GM10847 (cell line): ENCODE measurements around the gene MCM3AP.

Source experiments
- POLR2A ChIP-seq: IDR thresholded peaks from 2 replicates; pipeline ENCODE4 v1.6.1; 2011; ENCODE audit not compliant: insufficient read length; ENCODE audit errors: extremely low read depth

Gene MCM3AP

DNA sequence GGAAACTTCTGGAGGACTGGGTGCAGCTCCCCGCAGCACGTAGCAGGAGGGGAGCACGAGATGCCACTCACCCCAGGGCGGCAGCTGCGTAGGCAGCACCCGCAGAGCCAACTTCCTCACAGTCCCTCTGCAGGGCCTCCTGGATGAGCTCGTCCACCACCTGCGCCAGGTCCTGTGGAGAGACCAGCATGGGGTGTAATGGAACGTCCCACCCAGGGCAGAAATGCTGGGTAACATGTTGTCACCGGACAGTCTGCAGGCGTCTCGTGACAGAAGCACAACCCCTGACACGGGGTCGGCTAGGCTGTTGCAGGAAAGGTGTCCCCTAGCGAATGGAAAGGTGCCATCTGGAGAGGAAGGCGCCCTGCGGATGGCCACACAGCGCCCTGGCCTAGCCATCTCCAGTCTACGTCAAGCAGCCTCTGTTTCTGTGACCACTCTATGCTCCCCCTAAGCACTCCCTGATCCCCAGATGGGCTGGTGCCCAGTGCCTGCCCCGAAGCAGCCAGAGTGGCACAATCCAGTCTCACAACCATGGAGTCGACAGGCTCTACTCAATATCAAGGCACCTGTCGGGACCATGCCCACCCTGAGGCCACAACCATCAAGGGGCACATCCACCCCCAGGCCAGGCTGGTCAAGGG, 21.2 kb downstream of the MCM3AP start:
- TF ChIP-seq POLR2A: no peak

DNA sequence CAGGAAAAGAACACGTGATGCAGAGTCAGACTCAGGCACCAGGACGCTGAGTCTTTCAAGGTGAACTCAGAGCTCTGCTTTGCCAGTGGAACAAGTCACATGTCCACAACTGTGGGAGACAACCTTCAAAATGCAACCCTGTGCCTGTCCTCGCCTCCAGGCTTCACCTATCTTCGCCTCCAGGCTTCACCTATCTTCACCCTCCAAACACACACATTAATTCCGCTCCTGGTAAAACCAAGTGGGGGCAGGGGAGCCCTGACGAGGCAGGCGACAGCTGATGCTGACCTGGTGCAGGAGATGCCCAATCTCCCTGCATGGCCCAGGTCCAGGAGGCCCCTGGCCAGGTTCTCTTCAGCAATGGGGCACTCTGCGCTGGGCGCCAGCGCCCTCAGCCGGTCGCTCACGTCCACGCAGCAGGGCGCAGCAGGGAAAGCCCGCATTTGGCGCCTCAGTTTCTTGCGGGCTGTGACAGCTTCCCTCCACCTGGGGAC, 28.9 kb downstream of the MCM3AP start:
- TF ChIP-seq POLR2A: no peak

DNA sequence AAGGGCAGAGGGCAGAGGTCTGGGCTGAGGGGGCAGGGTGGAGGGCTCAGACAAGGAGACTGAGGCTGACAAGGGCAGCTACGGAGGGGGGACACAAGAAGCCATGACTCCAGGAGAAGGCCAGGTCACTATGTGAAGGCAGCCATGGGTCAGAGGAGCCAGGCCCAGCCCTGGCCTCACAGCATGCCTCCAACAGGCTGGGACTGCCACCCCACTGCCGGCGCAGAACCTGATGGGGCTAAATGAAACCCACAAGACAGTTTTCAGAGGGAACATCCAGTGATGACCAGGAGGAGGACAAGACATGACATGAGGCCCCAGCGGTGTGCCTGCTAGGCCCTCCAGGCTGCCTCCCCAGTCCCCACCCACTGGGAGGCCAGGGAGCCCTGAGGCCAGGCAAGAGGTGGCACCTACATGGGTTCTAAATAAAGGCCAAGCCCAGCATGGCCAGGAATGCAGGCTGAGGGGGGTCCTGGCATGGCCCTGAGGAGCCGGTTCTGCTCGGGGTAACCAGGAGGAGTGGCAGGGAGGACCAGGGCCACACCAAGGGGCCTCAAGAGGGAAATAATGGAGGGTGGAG, 29.6 kb downstream of the MCM3AP start:
- no peak for TF ChIP-seq POLR2A

DNA sequence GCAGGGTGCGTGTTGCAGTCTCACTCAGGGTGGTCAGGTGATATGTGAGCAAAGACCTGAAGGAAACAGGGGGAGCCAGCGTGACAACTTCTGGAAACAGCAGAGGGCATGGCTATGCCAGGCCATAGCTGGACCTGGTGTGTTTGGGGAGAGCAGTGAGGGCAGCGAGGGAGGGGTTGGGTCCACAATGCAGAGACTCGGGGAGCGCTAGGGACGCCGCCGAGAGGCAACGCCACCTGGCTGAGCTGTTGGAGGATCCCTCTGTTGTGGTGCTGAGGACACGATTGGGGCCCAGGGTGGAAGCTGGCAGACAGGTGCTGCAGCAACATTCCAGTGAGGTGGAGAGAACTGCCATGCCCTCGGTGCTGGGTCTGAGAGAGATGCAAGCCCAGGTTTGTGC, 30.2 kb downstream of the MCM3AP start:
- TF ChIP-seq POLR2A: no peak

DNA sequence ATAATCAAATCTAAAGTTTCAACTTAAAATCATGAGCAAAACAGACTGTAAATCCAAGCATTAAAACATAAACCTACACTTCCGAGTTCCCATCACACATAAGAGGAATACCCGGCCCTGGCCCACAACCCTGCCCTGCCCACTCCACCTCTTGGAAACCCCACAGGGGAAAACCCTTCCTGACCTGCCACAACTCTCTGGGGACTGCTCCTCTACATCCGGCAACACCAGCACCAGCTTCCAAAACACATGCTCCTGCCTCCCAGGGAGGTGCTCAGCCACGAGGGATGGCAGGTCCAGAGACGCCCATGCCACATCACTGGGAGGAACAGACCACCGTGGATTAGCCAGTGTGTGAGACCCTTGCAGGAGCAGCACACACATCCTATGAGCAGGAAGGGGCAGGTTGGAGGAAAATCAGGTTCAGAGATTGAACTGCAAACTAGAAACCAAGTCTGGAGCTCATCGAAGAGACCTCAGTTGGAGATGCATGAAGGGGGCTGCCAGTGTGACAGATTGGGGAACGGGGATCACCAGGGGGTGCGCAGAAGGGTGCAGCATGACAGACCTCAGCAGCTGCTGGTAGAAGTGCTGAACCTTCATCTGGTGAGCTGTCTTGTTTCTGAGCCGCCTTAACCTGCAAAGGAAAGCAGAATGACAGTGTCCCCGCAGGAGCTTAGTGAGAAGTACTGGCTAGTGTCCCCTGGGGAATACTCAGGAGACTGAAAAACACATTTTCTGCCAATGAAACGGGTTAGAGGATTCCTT, 31.0 kb downstream of the MCM3AP start:
- TF ChIP-seq POLR2A: no peak

DNA sequence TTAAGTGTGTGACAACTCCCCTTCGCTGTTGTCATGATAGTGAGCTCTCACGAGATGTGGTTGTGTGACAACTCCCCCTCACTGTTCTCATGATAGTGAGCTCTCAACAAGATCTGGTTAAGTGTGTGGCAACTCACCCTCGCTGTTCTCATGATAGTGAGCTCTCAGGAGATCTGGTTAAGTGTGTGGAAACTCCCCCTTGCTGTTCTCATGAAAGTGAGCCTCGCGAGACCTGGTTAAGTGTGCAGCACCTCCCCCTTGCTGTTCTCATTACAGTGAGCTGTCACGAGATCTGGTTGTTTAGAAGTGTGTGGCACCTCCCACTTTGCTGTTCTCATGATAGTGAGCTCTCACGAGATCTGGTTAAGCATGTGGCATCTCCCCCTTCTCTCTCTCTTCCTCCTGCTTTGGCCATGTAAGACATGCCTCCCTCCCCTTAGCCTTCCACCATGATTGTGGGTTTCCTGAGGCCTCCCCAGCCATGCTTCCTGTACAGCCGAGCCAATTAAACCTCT, 31.7 kb downstream of the MCM3AP start:
- no peak for TF ChIP-seq POLR2A

DNA sequence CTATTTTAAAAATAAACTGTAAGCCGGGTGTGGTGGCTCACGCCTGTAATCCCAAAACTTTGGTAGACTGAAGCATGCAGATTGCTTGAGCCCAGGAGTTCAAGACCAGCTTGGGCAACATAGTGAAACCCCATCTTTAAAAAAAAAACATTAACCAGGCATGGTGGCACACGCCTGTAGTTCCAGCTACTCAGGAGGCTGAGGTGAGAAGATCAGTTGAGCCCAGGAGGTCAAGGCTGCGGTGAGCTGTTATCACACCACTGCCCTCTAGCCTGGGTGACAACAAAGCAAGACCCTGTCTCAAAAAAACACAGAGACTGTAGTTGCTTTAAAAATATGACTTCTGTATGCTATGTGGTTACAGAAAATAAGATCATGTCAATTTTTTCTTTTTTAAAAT, 32.6 kb downstream of the MCM3AP start:
- no peak for TF ChIP-seq POLR2A

DNA sequence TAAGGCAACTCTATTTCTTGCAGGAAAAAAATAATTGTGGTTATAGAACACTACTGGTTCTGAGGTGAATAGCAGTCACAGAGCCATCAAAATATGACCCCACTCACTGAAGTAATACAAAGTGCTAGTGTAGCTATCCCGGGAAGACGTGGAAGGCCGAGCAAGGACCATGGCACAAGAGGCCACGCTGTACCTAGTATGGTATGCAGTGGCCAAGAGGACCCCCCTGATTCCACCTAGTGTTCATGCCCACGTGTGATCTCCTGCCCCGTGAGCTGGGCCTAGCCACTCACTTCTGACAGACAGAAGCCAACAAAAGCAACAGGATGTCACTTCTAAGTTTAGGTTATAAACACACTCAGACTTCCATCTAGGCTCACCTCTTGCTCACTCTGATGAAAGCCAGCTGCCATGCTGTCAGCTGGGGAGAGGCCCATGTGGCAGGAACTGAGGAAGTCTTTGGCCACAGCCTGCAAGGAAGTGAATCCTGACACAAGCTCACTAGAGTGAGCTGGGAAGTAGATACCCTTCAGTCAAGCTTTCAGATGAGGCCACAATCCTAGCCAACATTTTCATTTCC, 35.2 kb downstream of the MCM3AP start:
- TF ChIP-seq POLR2A: no peak

DNA sequence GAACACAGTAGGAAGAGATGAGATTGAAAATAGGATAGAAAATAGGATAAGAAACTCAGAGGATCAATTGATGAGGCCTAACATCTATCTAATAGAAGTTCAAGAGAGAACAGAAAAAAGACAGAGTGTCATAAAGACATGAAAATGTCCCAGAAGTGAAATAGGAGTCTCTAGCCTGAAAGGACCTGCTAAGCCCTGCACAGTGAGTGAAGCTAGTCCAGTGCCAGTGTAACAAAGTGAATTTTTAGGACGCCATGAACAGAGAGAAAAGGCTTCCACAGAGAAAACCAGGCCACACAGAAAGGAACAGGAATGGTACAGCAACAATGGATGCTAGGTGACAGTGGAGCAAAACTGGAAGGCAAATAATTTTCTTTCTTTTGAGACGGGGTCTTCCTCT, 36.6 kb downstream of the MCM3AP start:
- no peak for TF ChIP-seq POLR2A

DNA sequence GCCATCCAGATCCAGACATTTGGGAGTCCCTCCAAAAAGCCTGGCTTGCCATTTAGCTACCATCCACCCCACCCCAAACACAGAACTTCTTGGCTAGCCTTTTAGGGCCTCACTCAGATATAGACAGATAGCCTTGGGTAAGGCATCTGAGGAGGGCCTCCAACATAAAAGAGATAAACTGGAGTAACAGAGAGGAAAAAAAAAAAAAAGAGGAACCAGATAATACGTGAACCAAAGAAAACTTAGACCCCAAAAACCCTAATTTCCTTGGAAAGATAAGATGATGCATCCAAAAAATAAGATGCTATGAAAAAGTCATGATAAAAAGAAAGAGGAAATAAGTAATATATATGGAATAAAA, 37.0 kb downstream of the MCM3AP start:
- no peak for TF ChIP-seq POLR2A

DNA sequence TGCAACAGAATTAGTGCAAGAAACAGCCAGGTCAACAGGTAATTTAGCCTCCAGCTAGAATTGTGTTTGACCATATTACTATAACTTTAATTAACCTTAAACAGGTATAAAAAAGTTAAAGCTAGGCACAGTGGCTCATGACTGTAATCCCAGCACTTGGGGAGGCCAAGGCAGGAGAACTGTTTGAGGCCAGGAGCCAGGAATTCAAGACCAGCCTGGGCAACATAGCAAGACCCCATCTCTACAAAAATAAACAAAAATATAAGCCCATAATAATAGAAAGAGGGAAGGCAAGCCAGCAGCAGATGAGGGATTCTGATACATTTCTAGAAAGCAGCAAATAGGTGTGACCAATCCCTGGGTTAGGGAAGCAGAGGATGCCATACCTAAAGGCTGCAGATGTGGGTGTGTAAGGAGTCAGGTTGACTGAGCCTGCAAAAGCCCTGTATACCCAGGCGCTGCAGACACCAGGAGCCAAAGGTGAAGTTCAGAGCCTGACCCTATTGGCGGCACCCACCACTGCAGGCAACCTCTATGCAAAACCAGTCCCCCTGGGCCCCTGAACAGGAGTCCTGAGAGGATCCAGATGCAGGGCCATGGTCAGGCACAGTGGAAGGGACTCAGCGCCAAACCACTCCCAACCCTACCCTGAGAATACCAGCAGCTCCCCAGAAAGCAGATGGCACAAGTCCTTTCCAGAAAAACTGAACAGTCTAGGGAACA, 37.6 kb downstream of the MCM3AP start:
- TF ChIP-seq POLR2A: no peak

DNA sequence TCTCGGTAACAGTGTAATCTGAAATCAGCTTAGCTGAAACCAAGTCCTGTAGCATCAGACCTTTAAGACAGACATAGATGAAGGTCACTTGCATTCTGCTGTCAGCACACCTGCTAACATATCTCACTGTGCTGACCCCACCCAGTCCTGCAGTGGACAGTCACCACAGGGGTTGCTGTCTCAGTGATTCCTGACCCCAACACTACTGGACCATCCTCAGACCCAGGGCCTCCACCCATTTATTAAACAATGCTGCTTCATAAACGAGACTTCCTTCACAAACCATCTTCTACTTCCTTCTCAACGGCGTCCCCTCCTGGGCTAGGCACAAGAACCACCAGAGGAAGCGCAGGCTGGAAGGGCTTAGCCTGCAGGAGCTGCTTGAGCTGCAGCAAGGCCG, 39.1 kb downstream of the MCM3AP start:
- no peak for TF ChIP-seq POLR2A

DNA sequence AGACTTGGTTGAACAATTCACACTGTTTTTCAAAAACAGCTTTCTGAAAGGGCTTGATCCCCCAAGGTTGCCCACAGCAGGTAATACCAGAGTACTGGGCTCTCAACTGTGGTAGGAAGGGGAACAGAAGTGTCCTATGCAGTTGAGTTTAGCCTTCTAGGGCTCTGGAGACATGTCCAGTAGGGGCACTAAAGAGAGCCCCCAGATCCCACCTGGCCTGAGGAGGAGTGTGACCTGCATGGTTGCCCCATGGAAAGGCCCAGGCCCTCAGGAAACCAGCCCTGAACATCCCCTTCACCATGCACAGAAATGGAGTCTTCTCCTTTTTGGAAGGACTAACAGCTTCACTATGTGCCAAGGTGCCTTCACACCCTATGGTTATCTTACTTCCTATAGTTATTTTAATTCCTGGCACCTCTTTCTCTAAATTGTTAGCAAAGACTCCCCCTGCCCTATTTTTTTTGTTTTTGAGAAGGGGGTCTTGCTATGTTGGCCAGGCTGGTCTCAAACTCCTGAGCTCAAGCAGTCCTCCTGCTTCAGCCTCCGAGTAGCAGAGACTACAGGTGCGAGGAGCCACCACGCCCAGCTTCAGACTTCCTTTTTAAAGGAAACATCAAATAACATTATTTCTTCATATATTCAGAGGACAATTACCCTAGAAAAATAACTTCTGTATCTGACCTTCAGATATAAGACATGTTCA, 40.0 kb downstream of the MCM3AP start:
- no peak for TF ChIP-seq POLR2A

DNA sequence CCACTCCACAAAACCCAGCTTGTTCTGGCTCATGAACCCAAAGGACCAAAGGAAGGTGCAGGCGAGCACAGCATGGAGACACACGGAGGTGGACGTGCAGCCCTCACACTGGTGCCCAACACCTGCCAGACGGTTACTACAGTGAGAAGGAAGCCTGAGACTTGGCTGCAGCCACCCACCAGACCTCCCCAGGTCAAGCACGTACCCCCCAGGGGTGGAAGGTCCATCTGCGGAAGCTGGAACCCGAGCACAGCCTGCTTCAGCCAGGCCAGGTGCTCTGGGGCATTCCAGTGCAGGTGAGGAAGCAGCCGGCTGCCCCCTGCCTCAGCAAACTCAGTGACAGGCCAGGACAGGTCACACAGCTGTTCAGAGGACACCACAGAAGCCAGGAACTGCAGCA, 40.8 kb downstream of the MCM3AP start:
- no peak for TF ChIP-seq POLR2A

DNA sequence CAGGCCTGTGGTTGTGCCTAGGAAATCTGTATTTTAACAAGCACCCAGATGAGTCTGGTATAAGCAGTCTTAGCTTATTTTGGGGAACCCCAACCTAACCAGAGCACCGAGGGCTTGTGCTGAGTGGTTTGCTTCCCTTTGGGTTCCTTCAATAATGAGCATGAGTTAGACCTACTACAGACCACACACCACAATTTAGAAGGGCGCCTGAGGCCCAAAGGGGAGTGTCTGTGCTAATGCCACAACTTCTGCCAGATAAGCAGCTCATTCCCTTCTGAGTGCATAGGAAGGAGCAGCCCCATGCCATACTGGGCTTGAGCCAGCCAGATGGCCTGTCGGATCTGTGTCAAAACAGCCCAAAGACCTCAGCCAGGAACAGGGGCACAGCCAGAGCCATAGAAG, 41.5 kb downstream of the MCM3AP start:
- TF ChIP-seq POLR2A: no peak
